ENCODE data around the gene BMAL1.

BMAL1 gene

DNA sequence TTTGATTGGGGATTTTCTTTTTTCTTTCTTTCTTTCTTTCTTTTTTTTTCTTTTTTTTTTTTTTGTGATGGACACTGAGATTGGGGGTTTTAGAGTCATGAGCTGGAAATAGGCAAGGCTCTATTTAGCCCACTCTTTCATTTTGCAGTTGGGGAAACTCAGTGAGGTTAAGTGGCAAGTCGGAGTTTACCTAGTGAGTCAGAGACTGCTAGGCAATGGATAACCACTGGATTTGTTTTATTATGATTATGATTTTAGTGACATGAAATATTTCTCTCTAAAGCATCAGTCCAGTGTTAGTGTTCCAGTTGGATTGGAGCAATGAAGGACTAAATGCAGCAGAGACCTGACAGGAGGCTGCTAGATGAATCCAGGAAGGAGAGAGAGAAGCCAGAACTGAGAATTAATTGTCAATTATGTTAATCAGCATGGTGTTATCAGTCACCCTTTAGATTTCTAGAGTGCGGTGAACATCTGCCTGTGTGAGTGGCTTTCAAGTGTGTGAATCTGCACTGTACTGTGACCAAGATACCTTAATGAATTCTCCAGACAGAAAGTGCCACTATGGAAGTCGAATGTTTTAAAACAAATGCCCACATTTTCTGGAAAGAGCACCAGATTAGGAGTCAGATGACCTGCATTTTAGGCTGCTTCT, 10.9 kb downstream of the BMAL1 start:
- Histone ChIP-seq H3K9me3 (ENCODE audit: control insufficient read depth in 5 of 5, low read length in 5 of 5) (no peaks in the 10 kb centered on the region), H3K36me3 (ENCODE audit: control insufficient read depth in 5 of 5, insufficient read depth in 5 of 5, low read length in 5 of 5) (no peaks in the 10 kb centered on the region), H3K27me3 (ENCODE audit: control insufficient read depth in 5 of 5, insufficient read depth in 4 of 5, low read length in 5 of 5) (no peaks in the 10 kb centered on the region), H3K4me3 (ENCODE audit: low read depth in 1 of 5, low read length in 5 of 5) (no peak overlapping the region), H3K4me1 (ENCODE audit: control insufficient read depth in 5 of 5, insufficient read depth in 5 of 5, low read length in 5 of 5) (peaks cover 0 to 6% (median 0%) of the 10 kb centered on the region in 5 donors), H3K9ac (ENCODE audit: low read length in 5 of 5) (no peak overlapping the region), H3K27ac (ENCODE audit: low read depth, low read length) (no peak overlapping the region)

DNA sequence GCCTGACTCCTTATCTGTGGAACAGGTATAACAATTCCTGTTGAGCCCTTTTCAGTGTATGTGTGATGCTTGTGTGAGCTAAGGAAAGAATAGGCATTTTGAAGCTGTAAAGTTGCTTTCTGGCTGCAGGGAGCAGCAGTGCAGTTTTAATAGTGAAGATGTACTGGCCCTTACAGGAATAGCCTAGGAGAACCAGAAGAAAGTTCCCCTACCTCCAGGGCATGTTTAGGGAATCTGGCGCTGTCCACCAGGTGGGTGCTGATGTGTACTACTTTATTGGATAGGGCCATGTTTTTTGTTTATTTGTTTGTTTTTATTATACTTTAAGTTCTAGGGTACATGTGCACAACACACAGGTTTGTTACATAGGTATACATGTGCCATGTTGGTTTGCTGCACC, 11.5 kb downstream of the BMAL1 start:
- Histone ChIP-seq H3K9ac (ENCODE audit: low read length in 5 of 5) (no peak overlapping the region), H3K9me3 (ENCODE audit: control insufficient read depth in 5 of 5, low read length in 5 of 5) (no peaks in the 10 kb centered on the region), H3K36me3 (ENCODE audit: control insufficient read depth in 5 of 5, insufficient read depth in 5 of 5, low read length in 5 of 5) (no peaks in the 10 kb centered on the region), H3K4me3 (ENCODE audit: low read depth in 1 of 5, low read length in 5 of 5) (no peak overlapping the region), H3K4me1 (ENCODE audit: control insufficient read depth in 5 of 5, insufficient read depth in 5 of 5, low read length in 5 of 5) (peaks cover 0 to 6% (median 0%) of the 10 kb centered on the region in 5 donors), H3K27me3 (ENCODE audit: control insufficient read depth in 5 of 5, insufficient read depth in 4 of 5, low read length in 5 of 5) (no peaks in the 10 kb centered on the region), H3K27ac (ENCODE audit: low read depth, low read length) (no peak overlapping the region)

DNA sequence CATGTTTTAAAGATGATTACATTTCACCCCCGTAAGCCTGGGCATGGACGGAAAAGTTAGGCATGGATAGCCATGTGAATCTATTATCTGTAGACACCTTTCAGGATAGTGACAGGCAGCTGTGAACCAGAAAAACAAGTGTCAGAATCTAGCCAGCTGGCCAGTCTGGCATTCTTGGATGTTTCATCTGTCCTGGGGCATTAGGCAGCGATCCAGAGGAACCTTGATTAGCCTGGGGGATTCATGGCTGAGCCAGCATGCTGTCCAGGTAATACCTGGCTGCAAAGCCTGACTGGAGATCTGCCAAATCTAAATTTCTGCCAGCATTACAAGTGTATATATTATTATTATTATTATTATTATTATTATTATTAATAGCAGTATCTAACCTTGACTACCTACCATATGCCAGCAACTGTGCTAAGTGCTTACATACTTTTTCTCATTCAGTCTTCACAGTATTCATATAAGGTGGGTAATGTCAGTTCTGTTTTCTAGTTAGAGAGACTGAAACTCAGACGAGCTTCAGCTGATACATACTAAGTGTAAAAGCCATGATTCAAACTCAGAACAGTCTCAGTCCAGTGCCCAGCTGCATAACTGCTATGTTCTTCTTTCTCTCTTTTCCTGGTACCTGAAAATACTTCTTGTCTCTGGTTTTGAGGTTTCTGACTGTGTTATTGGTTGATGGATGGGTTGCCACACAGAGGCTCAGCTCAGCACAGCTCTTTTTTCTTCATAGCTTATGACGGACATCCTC, 12.8 kb downstream of the BMAL1 start:
- no peaks in the 10 kb centered on the region for H3K27me3 ChIP-seq (ENCODE audit: control insufficient read depth in 5 of 5, insufficient read depth in 4 of 5, low read length in 5 of 5)
- no peaks in the 10 kb centered on the region for H3K9me3 ChIP-seq (ENCODE audit: control insufficient read depth in 5 of 5, low read length in 5 of 5)
- no peak overlapping the region for H3K9ac ChIP-seq (ENCODE audit: low read length in 5 of 5)
- H3K4me3 ChIP-seq (ENCODE audit: low read depth in 1 of 5, low read length in 5 of 5): no peak overlapping the region
- no peaks in the 10 kb centered on the region for H3K36me3 ChIP-seq (ENCODE audit: control insufficient read depth in 5 of 5, insufficient read depth in 5 of 5, low read length in 5 of 5)
- H3K4me1 ChIP-seq (ENCODE audit: control insufficient read depth in 5 of 5, insufficient read depth in 5 of 5, low read length in 5 of 5): peaks cover 0 to 12% (median 7%) of the 10 kb centered on the region in 5 donors
- H3K27ac ChIP-seq (ENCODE audit: low read depth, low read length): no peak overlapping the region

DNA sequence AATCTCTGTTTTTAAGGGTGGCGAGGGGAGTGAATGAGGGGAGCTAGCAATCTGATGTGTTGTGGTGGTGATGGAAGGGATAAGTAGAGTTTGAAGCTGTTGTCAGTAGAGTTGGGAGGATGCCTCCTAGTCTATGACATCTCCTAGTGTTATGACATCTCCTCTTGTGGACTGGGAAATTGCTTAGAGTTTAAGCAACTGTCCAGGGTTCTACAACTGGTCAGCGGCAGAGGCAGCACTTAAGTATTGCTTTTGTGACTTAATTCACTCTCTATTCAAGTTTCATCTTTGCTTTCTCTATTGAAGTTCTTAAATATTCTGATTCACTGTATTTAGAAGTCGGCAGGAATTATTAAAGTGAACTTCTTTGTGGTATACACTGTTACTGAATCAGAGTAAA, 13.8 kb downstream of the BMAL1 start:
- Histone ChIP-seq H3K9me3 (ENCODE audit: control insufficient read depth in 5 of 5, low read length in 5 of 5) (no peaks in the 10 kb centered on the region), H3K27ac (ENCODE audit: low read depth, low read length) (no peak overlapping the region), H3K27me3 (ENCODE audit: control insufficient read depth in 5 of 5, insufficient read depth in 4 of 5, low read length in 5 of 5) (no peaks in the 10 kb centered on the region), H3K9ac (ENCODE audit: low read length in 5 of 5) (no peak overlapping the region), H3K36me3 (ENCODE audit: control insufficient read depth in 5 of 5, insufficient read depth in 5 of 5, low read length in 5 of 5) (no peaks in the 10 kb centered on the region), H3K4me1 (ENCODE audit: control insufficient read depth in 5 of 5, insufficient read depth in 5 of 5, low read length in 5 of 5) (peaks cover 0 to 12% (median 7%) of the 10 kb centered on the region in 5 donors), H3K4me3 (ENCODE audit: low read depth in 1 of 5, low read length in 5 of 5) (no peak overlapping the region)

DNA sequence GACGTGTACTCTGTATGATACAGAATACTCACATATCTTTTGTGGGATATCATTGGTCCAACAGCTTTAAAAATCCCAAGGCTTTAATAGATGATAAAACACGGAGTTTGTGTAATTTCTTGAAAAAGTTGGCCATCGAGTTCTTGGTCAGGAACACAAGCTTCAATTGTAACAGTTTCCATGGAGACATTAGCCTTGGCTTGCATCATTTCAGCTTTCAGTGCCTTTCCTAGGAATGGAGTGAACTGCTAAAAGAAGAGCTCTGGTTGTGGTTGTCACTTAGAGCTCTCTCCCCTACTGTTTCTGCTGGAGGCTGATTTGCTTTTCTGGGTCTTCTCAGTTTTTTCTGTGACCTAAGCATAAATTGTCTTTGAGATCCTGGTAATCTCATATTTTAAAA, 14.2 kb downstream of the BMAL1 start:
- Histone ChIP-seq H3K9me3 (ENCODE audit: control insufficient read depth in 5 of 5, low read length in 5 of 5) (no peaks in the 10 kb centered on the region), H3K27me3 (ENCODE audit: control insufficient read depth in 5 of 5, insufficient read depth in 4 of 5, low read length in 5 of 5) (no peaks in the 10 kb centered on the region), H3K4me3 (ENCODE audit: low read depth in 1 of 5, low read length in 5 of 5) (no peak overlapping the region), H3K36me3 (ENCODE audit: control insufficient read depth in 5 of 5, insufficient read depth in 5 of 5, low read length in 5 of 5) (no peaks in the 10 kb centered on the region), H3K27ac (ENCODE audit: low read depth, low read length) (no peak overlapping the region), H3K9ac (ENCODE audit: low read length in 5 of 5) (no peak overlapping the region), H3K4me1 (ENCODE audit: control insufficient read depth in 5 of 5, insufficient read depth in 5 of 5, low read length in 5 of 5) (peaks cover 0 to 12% (median 7%) of the 10 kb centered on the region in 5 donors)

DNA sequence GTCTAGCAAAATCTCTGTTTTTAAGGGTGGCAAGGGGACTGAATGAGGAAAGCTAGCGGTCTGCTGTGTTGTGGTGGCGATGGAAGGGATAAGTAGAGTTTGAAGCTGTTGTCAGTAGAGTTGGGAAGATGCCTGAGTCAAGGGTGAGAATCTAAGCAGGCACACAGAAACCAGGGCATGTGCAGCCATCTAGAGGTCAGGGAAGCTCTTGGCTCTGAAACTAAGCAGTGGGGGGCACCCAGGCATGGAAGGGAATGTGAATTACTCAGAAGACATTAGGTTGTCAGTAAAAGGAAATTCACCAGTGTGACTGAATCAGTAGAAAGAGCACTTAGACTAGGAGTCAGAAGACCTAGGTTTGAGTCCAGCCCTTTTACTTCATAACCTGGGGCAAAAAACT, 15.4 kb downstream of the BMAL1 start:
- no peak overlapping the region for H3K4me3 ChIP-seq (ENCODE audit: low read depth in 1 of 5, low read length in 5 of 5)
- no peaks in the 10 kb centered on the region for H3K36me3 ChIP-seq (ENCODE audit: control insufficient read depth in 5 of 5, insufficient read depth in 5 of 5, low read length in 5 of 5)
- H3K9me3 ChIP-seq (ENCODE audit: control insufficient read depth in 5 of 5, low read length in 5 of 5): no peaks in the 10 kb centered on the region
- no peaks in the 10 kb centered on the region for H3K27me3 ChIP-seq (ENCODE audit: control insufficient read depth in 5 of 5, insufficient read depth in 4 of 5, low read length in 5 of 5)
- peaks cover 6 to 24% (median 18%) of the 10 kb centered on the region in 5 donors for H3K4me1 ChIP-seq (ENCODE audit: control insufficient read depth in 5 of 5, insufficient read depth in 5 of 5, low read length in 5 of 5)
- H3K9ac ChIP-seq (ENCODE audit: low read length in 5 of 5): no peak overlapping the region
- no peak overlapping the region for H3K27ac ChIP-seq (ENCODE audit: low read depth, low read length)

DNA sequence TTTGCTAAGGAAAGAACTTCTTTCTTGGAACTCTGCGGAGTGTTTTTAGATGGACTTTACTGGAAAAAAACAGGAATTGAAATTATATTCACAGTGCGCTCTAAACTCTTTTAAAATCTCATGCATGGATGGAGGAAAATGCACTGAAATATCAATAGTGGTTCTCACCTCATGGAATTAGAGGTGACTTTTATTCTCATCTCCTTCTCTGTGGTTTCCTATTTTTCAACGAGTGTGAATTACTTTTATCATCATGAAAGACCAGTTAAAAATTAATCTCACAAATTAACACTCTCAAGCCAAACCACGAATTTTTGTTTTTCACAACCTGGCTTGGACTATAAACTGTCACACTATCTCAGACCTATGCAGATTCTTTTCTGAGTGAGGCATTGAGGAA, 16.6 kb downstream of the BMAL1 start:
- Histone ChIP-seq H3K27me3 (ENCODE audit: control insufficient read depth in 5 of 5, insufficient read depth in 4 of 5, low read length in 5 of 5) (no peaks in the 10 kb centered on the region), H3K9me3 (ENCODE audit: control insufficient read depth in 5 of 5, low read length in 5 of 5) (no peaks in the 10 kb centered on the region), H3K27ac (ENCODE audit: low read depth, low read length) (no peak overlapping the region), H3K4me1 (ENCODE audit: control insufficient read depth in 5 of 5, insufficient read depth in 5 of 5, low read length in 5 of 5) (peaks cover 7 to 27% (median 21%) of the 10 kb centered on the region in 5 donors), H3K9ac (ENCODE audit: low read length in 5 of 5) (no peak overlapping the region), H3K36me3 (ENCODE audit: control insufficient read depth in 5 of 5, insufficient read depth in 5 of 5, low read length in 5 of 5) (no peaks in the 10 kb centered on the region), H3K4me3 (ENCODE audit: low read depth in 1 of 5, low read length in 5 of 5) (no peak overlapping the region)

DNA sequence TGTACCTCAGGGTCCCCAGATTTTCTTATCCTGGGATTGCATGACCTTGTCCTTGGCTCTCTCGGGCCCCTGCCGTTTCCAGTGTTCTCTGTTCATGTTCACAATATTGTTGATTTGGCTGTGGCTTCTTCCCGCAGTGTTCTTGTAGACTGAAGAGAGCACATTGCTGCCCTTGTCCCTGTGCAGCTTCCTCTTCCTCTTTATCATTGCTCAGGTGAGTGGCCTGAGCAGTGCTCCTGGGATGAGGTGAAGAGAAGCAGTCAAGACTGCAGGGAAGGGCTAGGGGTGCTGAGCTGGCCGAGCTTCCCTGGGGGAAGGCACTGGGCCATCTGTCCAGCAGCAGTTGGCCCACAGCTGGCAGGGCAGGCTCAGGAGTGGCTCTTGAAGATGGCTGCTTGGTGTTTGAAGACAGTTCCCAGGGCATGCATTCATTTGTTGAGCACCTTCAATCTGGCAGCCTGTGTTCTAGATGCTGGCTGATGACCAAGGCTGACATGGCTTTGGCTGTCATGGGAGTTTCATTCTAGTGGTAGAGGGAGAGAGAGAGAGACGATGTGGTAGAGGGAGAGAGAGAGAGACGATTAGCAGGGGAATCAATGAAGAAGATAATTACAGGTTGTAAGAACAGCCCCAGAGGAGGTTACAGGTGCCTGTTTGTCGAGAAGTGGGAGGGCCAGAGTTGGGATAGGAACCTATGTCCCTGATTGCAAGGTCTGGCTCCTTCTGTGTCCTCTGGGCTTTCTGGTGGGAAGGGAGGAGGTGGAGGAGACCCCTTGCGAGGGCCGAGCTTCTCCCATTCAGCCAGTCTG, 17.4 kb downstream of the BMAL1 start:
- no peaks in the 10 kb centered on the region for H3K27me3 ChIP-seq (ENCODE audit: control insufficient read depth in 5 of 5, insufficient read depth in 4 of 5, low read length in 5 of 5)
- peaks cover 7 to 27% (median 21%) of the 10 kb centered on the region in 5 donors for H3K4me1 ChIP-seq (ENCODE audit: control insufficient read depth in 5 of 5, insufficient read depth in 5 of 5, low read length in 5 of 5)
- H3K9me3 ChIP-seq (ENCODE audit: control insufficient read depth in 5 of 5, low read length in 5 of 5): no peaks in the 10 kb centered on the region

DNA sequence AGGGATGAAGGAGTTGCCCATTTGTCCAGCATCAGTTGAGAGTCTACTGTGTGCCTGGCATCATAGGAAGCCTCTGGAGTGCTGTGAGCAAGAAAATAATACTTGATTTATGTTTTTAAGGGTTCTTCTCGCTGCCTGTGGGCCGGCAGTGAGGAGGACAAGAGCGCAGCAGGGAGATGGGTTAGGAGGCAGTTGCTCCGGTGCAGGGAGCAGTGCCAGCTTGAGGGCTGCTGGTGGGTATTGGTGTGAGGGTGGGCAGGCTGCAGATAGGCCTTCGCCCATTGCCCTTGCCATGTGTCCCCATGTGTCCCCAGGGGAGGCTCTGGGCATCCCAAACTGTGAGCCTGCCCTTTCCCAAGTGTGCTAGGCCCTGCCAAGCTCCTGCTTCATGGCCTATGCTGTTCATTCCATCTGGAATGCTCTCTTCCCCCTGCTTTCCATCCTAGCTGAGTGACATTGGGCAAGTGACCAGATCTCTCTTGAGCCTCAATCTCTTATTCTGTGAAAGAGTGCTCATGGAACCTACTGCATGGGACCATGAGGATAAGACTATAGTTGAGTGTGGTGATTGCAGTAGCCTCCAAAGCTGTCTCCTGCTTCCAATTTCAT, 19.8 kb downstream of the BMAL1 start:
- peaks cover 7 to 26% (median 23%) of the 10 kb centered on the region in 5 donors for H3K4me1 ChIP-seq (ENCODE audit: control insufficient read depth in 5 of 5, insufficient read depth in 5 of 5, low read length in 5 of 5)
- H3K9me3 ChIP-seq (ENCODE audit: control insufficient read depth in 5 of 5, low read length in 5 of 5): no peaks in the 10 kb centered on the region
- peak overlapping the region in 1 of 5 donors; percentile 16 for H3K4me3 ChIP-seq (ENCODE audit: low read depth in 1 of 5, low read length in 5 of 5)
- H3K9ac ChIP-seq (ENCODE audit: low read length in 5 of 5): peak overlapping the region in 1 of 5 donors; percentile 9
- H3K27me3 ChIP-seq (ENCODE audit: control insufficient read depth in 5 of 5, insufficient read depth in 4 of 5, low read length in 5 of 5): no peaks in the 10 kb centered on the region
- H3K36me3 ChIP-seq (ENCODE audit: control insufficient read depth in 5 of 5, insufficient read depth in 5 of 5, low read length in 5 of 5): no peaks in the 10 kb centered on the region
- H3K27ac ChIP-seq (ENCODE audit: low read depth, low read length): no peak overlapping the region

More for the DNA sequence above, 17.4 kb downstream of the BMAL1 start:
- Histone ChIP-seq H3K4me3 (ENCODE audit: low read depth in 1 of 5, low read length in 5 of 5) (no peak overlapping the region), H3K36me3 (ENCODE audit: control insufficient read depth in 5 of 5, insufficient read depth in 5 of 5, low read length in 5 of 5) (no peaks in the 10 kb centered on the region), H3K27ac (ENCODE audit: low read depth, low read length) (no peak overlapping the region), H3K9ac (ENCODE audit: low read length in 5 of 5) (no peak overlapping the region)
